Neural progenitor cell (in vitro differentiated cells): ENCODE data around the gene S100A5.

Experiments used
- EZH2phosphoT487 ChIP-seq: fragments of 200-600 bp; sonication (generic); IDR thresholded peaks from 2 replicates; pipeline ENCODE4 v1.6.1; 2017; ENCODE audit warnings: antibody characterized with exemption
- TF ChIP-seq, protein P1 (sequence below): fragments of 200-600 bp; sonication (generic); IDR thresholded peaks from 2 replicates; pipeline ENCODE4 v1.5.1; 2017; ENCODE audit warnings: antibody characterized with exemption, mild to moderate bottlenecking

- TF ChIP-seq, protein P1, sequence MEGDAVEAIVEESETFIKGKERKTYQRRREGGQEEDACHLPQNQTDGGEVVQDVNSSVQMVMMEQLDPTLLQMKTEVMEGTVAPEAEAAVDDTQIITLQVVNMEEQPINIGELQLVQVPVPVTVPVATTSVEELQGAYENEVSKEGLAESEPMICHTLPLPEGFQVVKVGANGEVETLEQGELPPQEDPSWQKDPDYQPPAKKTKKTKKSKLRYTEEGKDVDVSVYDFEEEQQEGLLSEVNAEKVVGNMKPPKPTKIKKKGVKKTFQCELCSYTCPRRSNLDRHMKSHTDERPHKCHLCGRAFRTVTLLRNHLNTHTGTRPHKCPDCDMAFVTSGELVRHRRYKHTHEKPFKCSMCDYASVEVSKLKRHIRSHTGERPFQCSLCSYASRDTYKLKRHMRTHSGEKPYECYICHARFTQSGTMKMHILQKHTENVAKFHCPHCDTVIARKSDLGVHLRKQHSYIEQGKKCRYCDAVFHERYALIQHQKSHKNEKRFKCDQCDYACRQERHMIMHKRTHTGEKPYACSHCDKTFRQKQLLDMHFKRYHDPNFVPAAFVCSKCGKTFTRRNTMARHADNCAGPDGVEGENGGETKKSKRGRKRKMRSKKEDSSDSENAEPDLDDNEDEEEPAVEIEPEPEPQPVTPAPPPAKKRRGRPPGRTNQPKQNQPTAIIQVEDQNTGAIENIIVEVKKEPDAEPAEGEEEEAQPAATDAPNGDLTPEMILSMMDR: no peak
- no peak for TF ChIP-seq EZH2phosphoT487
Measured at GRCh38 chr1:153541641-153542590, 1.2 kb upstream of the S100A5 start.
